ENCODE data around the gene PABPN1.

PABPN1 gene

GRCh38 chr14:23366426-23366921 is 45.2 kb downstream of the PABPN1 start:
- in situ Hi-C loops (cut with MboI; ENCODE audit: low sequenced_read_pairs, unreplicated experiment), result no loop called here
- DNase-seq (ENCODE audit: low spot score), result no peak
- no peak for TF ChIP-seq CTCF (IDR thresholded peaks at IDR 0.05; ENCODE audit: borderline replicate concordance, control extremely low read depth, extremely low read depth, insufficient read depth, missing control alignments)

GRCh38 chr14:23370221-23370620 is 49.0 kb downstream of the PABPN1 start:
- in situ Hi-C loops (cut with MboI; ENCODE audit: low sequenced_read_pairs, unreplicated experiment), result no loop called here
- TF ChIP-seq CTCF (IDR thresholded peaks at IDR 0.05; ENCODE audit: borderline replicate concordance, control extremely low read depth, extremely low read depth, insufficient read depth, missing control alignments), result no peak
- DNase-seq (ENCODE audit: low spot score), result no peak

GRCh38 chr14:23371865-23372264 is 50.6 kb downstream of the PABPN1 start:
- in situ Hi-C loops (cut with MboI; ENCODE audit: low sequenced_read_pairs, unreplicated experiment), result no loop called here
- no peak for DNase-seq (ENCODE audit: low spot score)
- no peak for TF ChIP-seq CTCF (IDR thresholded peaks at IDR 0.05; ENCODE audit: borderline replicate concordance, control extremely low read depth, extremely low read depth, insufficient read depth, missing control alignments)

GRCh38 chr14:23372509-23372908 is 51.3 kb downstream of the PABPN1 start, which contains the start of gene IL25:
Gene IL25, plus strand, starts transcription at chr14:23372809.
- in situ Hi-C loops (cut with MboI; ENCODE audit: low sequenced_read_pairs, unreplicated experiment), result no loop called here
- DNase-seq (ENCODE audit: low spot score), result no peak
- TF ChIP-seq CTCF (IDR thresholded peaks at IDR 0.05; ENCODE audit: borderline replicate concordance, control extremely low read depth, extremely low read depth, insufficient read depth, missing control alignments), result no peak

DNA sequence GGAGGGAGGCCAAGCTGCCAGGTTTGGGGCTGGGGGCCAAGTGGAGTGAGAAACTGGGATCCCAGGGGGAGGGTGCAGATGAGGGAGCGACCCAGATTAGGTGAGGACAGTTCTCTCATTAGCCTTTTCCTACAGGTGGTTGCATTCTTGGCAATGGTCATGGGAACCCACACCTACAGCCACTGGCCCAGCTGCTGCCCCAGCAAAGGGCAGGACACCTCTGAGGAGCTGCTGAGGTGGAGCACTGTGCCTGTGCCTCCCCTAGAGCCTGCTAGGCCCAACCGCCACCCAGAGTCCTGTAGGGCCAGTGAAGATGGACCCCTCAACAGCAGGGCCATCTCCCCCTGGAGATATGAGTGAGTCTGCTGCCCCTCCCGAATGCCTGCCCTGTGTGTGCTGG is 51.8 kb downstream of the PABPN1 start:
- no peak for DNase-seq (ENCODE audit: low spot score)
- TF ChIP-seq CTCF (IDR thresholded peaks at IDR 0.05; ENCODE audit: borderline replicate concordance, control extremely low read depth, extremely low read depth, insufficient read depth, missing control alignments), result no peak
- in situ Hi-C loops (cut with MboI; ENCODE audit: low sequenced_read_pairs, unreplicated experiment), result no loop called here

Measured in GM13976 (cell line).